ENCODE results near the gene AP2B1. TPM values are rescaled to one million over a fixed set of nuclear protein-coding genes. Genes with fewer than 3 reads are reported as not detected.
A peak's percentile ranks its signal among the peaks of the same experiment; 100 is the strongest.

Gene AP2B1
- total RNA-seq, 1 donor from 2014 or later: 129 TPM

GRCh38 chr17:35752945-35753764, 166.0 kb downstream of the AP2B1 start, which contains the start of gene GAS2L2:
Gene GAS2L2, minus strand, starts transcription at chr17:35753239. Its CDS starts 389 bp downstream, at chr17:35752850.
- no peak for DNase-seq
- Mint-ChIP-seq H3K27me3 (peaks cover 39% of the 10 kb centered on the region), H3K9me3 (no peaks in the 10 kb centered on the region), H3K4me1 (peaks cover 11% of the 10 kb centered on the region), H3K4me3 (no peak within 1 kb of the TSS), H3K27ac (no peak within 1 kb of the TSS), H3K36me3 (ENCODE audit: low read depth) (no peaks in the 10 kb centered on the region)
- ChIA-PET POLR2A (no interaction called here), CTCF (interaction anchor here (1.0 kb wide), 1 partner anchor 11 kb away, joined by 5 read pairs; no protein-coding TSS in a partner anchor)
- no peak for ATAC-seq (ENCODE audit: low read depth)
- intact Hi-C loops (cut with micrococcal nuclease): no loop called here
- TF ChIP-seq CTCF (IDR thresholded peaks at IDR 0.05): no peak

DNA sequence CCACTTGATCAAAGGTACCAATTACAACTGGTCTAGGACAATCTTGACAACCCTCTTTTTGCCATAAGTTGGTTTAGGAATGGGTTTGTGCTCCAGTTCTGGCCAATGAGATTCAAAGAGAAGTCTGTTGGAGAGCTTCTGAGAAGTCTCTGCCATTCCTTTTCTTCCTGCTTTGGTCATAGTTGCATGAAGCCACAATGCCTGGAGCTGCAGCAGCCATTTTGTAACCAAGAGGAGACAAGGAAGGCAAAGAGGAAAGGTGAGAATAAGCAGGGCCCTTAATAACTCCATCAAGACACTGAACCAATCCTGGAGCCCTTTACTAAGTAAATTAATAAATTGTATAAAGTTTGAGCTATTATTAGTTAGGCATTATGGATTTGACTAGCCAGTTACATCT, 170.1 kb downstream of the AP2B1 start:
- H3K36me3 Mint-ChIP-seq (ENCODE audit: low read depth): no peaks in the 10 kb centered on the region
- no peak overlapping the region for H3K27ac Mint-ChIP-seq
- ChIA-PET POLR2A (no interaction called here), CTCF (no interaction called here)
- H3K4me3 Mint-ChIP-seq: no peak overlapping the region
- H3K27me3 Mint-ChIP-seq: peaks cover 10% of the 10 kb centered on the region
- DNase-seq (no peak), ATAC-seq (ENCODE audit: low read depth) (no peak)
- peaks cover 4% of the 10 kb centered on the region for H3K4me1 Mint-ChIP-seq
- H3K9me3 Mint-ChIP-seq: no peaks in the 10 kb centered on the region
- intact Hi-C loops (cut with micrococcal nuclease): no loop called here
- TF ChIP-seq CTCF (IDR thresholded peaks at IDR 0.05): no peak

GRCh38 chr17:35760587-35760986, 173.5 kb downstream of the AP2B1 start, which contains the start of gene C17orf50:
Gene C17orf50, plus strand, starts transcription at chr17:35760887. Its CDS starts 55 bp downstream, at chr17:35760942.
- Mint-ChIP-seq H3K9me3 (no peaks in the 10 kb centered on the region), H3K4me3 (no peak within 1 kb of the TSS), H3K27me3 (no peaks in the 10 kb centered on the region), H3K36me3 (ENCODE audit: low read depth) (peaks cover 1% of the 10 kb centered on the region), H3K27ac (no peak within 1 kb of the TSS), H3K4me1 (peaks cover 14% of the 10 kb centered on the region)
- POLR2A ChIA-PET: interaction anchor here (0.7 to 6.7 kb wide), 2 partner anchors 48 to 101 kb away, joined by 4 to 121 read pairs; partner anchors contain the start of gene TAF15
- no peak for ATAC-seq (ENCODE audit: low read depth)
- no peak for TF ChIP-seq CTCF (IDR thresholded peaks at IDR 0.05)
- CTCF ChIA-PET: interaction anchor here (1.1 to 6.0 kb wide), 3 partner anchors 13 to 147 kb away, joined by 3 to 158 read pairs (median 3); partner anchors contain the start of gene TAF15
- no peak for DNase-seq
- intact Hi-C loops (cut with micrococcal nuclease): loop anchor here (5.0 kb wide), 1 partner anchor 518 kb away; the partner anchor contains the start of gene SLFN5

DNA sequence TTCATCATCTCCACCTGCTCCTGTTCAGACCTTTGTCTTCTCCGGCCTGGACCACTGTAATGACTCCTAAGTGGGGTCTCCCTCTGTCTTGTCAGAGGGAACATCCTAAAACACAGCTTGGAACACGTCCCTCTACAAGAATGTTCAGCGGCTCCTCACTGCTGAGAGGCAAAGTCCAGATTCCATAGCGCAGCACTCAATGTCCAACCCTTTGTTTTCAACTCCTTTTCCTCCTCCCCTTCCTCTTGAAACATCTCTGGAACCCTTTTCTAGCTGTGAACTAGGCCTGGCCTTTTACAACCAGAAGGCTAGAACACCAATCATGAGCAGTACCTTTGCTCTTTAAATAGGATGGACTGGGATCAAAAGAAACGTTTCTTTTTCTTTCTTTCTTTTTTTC, 174.5 kb downstream of the AP2B1 start:
- TF ChIP-seq CTCF (IDR thresholded peaks at IDR 0.05): no peak
- ChIA-PET POLR2A (interaction anchor here (6.7 kb wide), 1 partner anchor 47 kb away, joined by 121 read pairs; the partner anchor contains the start of gene TAF15), CTCF (interaction anchor here (1.7 to 6.0 kb wide), 2 partner anchors 14 to 49 kb away, joined by 3 to 158 read pairs; partner anchors contain the start of gene TAF15)
- Mint-ChIP-seq H3K4me1 (peaks cover 9% of the 10 kb centered on the region), H3K4me3 (no peak overlapping the region), H3K27ac (no peak overlapping the region), H3K36me3 (ENCODE audit: low read depth) (peaks cover 1% of the 10 kb centered on the region), H3K27me3 (no peaks in the 10 kb centered on the region), H3K9me3 (no peaks in the 10 kb centered on the region)
- intact Hi-C loops (cut with micrococcal nuclease): loop anchor here (5.0 kb wide), 1 partner anchor 519 kb away; the partner anchor contains the start of gene SLFN5
- ATAC-seq (ENCODE audit: low read depth) (no peak), DNase-seq (no peak)

GRCh38 chr17:35763767-35764122, 176.6 kb downstream of the AP2B1 start:
- Mint-ChIP-seq H3K27me3 (peaks cover 4% of the 10 kb centered on the region), H3K4me1 (peaks cover 9% of the 10 kb centered on the region), H3K4me3 (peak overlapping the region; percentile 91), H3K36me3 (ENCODE audit: low read depth) (peaks cover 1% of the 10 kb centered on the region), H3K27ac (no peak overlapping the region), H3K9me3 (no peaks in the 10 kb centered on the region)
- intact Hi-C loops (cut with micrococcal nuclease): loop anchor here (1.0 to 5.0 kb wide), 4 partner anchors 41 to 521 kb away; partner anchors contain the start of genes AP2B1, SLFN5 and TAF15
- DNase-seq (no peak), ATAC-seq (ENCODE audit: low read depth) (no peak)
- TF ChIP-seq CTCF (IDR thresholded peaks at IDR 0.05): no peak
- ChIA-PET CTCF (interaction anchor here (0.8 to 6.0 kb wide), 28 partner anchors 8 to 187 kb away, joined by 3 to 158 read pairs (median 4); partner anchors contain the start of genes GAS2L2, MMP28, PEX12 and RASL10B), POLR2A (interaction anchor here (0.5 to 6.7 kb wide), 12 partner anchors 22 to 1344 kb away, joined by 3 to 121 read pairs (median 4); partner anchors contain the start of genes PEX12, RAD51D and TAF15)

All from activated B cell treated with CpG ODN at 0.5 μM for 24 hours (primary cell).